ENCODE results near the gene HOXD9.

Gene HOXD9

DNA sequence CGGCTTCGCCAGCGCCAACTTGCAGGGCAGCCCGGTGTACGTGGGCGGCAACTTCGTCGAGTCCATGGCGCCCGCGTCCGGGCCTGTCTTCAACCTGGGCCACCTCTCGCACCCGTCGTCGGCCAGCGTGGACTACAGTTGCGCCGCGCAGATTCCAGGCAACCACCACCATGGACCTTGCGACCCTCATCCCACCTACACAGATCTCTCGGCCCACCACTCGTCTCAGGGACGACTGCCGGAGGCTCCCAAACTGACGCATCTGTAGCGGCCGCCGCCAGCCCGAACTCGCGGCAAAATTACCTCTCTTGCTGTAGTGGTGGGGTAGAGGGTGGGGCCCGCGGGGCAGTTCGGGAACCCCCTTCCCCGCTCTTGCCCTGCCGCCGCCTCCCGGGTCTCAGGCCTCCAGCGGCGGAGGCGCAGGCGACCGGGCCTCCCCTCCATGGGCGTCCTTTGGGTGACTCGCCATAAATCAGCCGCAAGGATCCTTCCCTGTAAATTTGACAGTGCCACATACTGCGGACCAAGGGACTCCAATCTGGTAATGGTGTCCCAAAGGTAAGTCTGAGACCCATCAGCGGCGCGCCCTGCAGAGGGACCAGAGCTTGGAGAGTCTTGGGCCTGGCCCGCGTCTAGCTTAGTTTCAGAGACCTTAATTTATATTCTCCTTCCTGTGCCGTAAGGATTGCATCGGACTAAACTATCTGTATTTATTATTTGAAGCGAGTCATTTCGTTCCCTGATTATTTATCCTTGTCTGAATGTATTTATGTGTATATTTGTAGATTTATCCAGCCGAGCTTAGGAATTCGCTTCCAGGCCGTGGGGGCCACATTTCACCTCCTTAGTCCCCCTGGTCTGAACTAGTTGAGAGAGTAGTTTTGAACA is 49.7 kb downstream of the HOXD9 start:
- no peak for DNase-seq

DNA sequence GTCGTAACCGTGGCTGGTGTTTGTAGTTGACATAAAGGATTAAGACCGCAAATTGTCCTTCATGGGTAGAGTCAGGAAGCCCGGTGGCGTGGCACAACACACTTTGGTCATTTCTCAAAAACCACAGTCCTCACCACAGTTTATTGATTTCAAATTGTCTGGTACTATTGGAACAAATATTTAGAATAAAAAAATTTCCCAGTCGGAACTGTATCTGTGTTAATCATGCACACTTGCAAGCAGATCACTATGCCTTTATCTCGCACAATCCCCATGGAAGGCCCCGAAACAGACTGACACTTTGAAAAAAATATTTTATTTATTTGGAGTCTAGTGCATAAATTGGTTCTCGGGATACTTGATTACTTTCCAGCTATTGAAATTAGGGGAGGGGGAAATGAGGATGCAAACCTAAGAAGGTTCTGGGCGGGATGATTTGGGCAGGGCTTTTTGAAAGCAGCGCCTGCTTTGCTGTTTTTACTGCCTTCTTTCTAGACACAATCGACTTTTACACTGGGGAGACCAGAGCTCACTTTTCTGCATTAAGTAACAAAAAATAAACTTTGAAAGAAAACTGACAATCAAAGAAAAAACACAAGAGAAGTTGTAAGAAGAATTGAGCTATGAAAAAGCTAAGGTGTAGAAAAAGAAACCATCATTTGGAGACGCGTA is 50.5 kb downstream of the HOXD9 start:
- no peak for DNase-seq

DNA sequence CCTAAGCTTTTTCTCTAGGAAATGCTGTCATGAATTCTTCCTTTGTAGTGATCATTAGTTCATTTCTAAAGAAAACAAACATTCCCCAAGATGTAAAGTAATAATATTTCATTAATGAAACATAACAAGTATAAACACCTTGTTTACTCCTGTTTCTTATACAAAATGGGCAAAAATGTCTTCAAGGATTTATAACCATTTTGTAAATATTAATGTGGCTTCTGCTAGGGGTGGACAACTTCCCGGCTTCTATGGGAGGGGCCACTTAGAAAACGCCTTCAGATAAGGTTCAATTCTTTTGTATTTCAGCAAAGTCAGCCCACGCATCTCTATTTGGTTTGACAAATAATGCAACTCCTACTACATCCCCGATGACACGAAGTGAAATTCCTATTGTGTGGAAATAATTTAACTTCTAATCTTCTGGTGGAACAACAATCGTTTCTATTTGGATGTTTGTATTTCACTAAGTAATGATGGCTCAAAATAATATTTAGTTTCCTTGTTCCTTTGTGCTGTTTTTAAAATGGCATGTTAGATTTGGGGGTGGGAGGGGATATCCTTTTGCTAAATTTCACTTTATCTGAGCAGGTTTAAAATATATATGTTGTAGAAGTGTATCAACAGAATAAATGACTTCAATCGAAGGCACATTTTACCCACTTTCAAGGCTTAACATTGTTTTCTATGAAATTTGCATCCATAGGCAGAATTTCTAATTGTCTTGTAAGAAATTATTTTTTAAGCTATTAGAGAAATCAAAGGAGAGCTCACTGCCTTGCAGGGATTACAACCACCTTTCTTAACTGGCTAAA is 51.3 kb downstream of the HOXD9 start:
- no peak for DNase-seq

DNA sequence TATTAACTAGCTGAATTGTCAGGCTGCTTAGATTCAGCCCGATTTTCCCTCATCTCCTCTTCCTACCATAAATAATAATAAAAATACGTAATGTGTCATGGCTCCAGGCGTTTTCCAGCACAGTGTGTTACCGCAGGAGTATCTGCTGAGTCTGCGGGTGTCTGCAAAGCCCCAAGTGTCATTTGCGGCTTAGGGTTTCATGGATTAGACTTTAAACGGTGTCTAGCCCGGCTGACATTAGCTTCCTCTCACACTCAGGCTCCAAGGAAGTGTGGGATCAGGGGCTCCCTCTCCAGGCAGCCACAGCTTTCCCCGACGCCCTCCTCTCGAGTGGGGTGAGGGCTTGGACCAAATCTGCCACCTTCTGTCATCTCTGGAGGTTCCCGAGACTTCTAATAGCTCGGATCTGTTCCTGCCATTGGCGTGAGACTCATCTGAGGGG is 51.9 kb downstream of the HOXD9 start:
- no peak for DNase-seq

All from stimulated activated CD4-positive, alpha-beta T cell treated with anti-CD3 and anti-CD28 coated beads, Interleukin-12 subunit alpha, Interleukin-12 subunit beta, amount 100 ng/mL, for 4 hours (primary cell).